Measurements from ENCODE around the gene CGRRF1.

Gene CGRRF1

GRCh38 chr14:54509546-54510501 is at the start of gene CGRRF1:
TSS of gene CGRRF1 (plus strand) at chr14:54509906. CDS start at chr14:54509960, 54 bp downstream.
- peak; percentile 99 for DNase-seq (ENCODE audit: low spot score)

DNA sequence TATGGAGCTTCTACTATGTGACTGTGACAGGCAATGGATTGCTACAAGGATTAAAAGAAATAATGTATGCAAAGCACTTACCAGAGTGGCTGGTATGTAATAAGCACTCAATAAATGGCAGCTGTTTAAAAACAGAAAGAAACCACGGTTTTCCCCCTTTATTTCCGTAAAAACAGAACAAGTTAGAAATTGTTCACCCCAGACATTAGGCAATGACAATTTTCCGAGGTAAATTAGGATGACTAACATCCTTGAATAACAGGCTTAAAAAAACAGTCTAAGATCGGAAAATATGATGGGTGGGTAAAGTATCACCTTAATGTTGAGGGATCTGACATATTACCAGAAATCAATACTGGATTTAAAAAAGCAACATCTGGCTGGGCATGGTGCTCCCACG is 47.7 kb upstream of the CGRRF1 start:
- DNase-seq (ENCODE audit: low spot score) = no peak

- peak; percentile 71 for DNase-seq (ENCODE audit: low spot score)
These were observed 44.1 kb upstream of the CGRRF1 start for GRCh38 chr14:54465654-54466053.

- DNase-seq (ENCODE audit: low spot score) = no peak
These were observed 42.4 kb upstream of the CGRRF1 start for GRCh38 chr14:54467280-54467679.

DNA sequence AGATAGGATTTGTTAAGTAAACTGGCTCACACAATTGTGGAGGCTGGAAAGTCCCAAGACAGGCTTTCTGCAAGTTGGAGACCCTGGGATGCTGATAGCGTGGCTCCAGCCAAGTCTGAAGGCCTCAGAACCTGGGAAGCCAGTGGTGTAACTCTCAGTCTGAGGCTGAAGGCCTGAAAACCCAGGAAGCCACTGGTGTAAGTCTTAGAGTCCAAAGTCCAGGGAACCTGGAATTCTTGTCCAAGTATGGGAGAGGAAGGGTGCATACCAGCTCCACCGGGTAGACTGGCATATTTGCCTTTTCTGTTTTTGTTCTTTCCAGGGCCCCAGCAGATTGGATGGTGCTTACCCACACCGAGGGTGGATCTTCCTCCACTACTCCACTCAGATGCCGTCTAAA is 39.0 kb upstream of the CGRRF1 start:
- DNase-seq (ENCODE audit: low spot score) = no peak

GRCh38 chr14:54471641-54472040 is 38.1 kb upstream of the CGRRF1 start:
- no peak for DNase-seq (ENCODE audit: low spot score)

DNA sequence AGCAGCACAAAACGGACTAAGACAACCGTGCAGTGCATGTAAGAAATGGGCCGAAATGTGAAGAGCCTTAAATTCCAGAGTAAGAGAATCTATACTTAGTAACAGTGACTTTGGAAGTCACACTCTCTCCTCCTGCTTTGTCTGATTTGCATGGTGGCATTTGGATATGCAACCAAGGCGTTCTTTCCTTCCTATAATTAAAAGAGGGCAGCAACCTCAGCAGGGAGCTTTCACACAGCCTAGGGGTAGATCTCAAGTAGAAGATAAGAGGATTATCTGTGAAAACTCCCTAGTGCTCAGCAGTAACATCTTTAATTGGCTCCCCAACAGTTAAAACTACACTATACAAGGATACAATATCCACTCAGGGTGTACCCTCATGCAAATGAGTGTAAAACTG is 37.4 kb upstream of the CGRRF1 start:
- DNase-seq (ENCODE audit: low spot score) = peak; percentile 76

DNA sequence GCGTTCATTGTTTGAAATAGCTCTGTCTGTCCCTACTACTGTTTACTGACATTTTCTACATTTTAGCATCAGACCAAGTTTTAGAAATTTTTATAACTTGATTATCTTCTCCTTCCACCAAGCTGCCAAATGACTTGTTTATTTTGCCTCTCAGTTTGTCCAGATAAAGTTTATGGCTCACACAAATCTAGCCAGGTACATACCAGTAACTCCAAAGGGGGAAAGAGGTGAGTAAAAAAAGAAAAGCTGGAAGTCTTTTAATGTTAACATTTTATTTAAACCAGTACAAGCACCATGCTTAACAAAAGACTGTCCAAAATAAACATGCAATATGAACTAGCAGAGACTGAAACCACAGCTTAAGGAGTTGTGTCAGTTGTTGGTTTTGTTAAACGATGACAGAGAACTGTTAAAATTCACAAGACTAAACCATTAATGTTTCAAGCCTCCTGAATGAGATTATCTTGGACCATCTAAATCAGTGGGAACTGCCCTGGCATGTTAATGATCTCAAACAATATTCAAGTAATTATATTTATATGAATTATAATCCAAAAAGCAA is 35.4 kb upstream of the CGRRF1 start:
- DNase-seq (ENCODE audit: low spot score) = no peak

DNA sequence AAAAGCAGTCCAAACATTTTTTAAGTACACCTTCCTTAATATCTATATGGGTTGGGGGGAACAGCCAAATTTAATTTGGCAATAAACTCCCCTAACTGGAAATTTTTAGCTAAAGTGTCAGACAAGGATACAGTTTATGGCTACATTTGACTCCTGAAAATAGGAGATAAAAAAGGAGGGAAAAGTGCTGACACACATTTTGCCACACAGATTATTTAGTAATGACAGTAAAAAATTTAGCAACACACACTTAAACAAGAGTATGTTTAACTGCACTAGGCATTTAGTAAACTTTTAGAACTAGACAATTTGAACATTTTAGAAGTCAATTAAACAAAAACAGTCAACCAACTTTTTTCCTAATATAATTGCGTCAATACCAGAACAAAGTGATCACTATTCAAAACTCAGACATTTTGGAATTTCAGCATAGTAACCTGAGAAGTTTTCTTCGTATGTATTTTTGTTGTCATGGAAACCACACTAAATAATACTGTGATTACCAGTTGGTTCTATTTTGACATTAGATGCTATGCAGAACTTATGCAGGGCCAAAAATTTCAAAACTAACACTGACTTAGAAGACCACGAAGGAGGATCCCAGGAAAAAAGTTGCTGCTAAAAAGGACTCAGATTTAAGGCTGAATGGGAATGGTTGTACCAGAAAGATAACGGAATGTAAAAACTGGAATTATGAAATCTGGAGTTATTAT is 34.4 kb upstream of the CGRRF1 start:
- no peak for DNase-seq (ENCODE audit: low spot score)

- DNase-seq (ENCODE audit: low spot score) = no peak
These were observed 33.8 kb upstream of the CGRRF1 start for GRCh38 chr14:54475911-54476310.

DNA sequence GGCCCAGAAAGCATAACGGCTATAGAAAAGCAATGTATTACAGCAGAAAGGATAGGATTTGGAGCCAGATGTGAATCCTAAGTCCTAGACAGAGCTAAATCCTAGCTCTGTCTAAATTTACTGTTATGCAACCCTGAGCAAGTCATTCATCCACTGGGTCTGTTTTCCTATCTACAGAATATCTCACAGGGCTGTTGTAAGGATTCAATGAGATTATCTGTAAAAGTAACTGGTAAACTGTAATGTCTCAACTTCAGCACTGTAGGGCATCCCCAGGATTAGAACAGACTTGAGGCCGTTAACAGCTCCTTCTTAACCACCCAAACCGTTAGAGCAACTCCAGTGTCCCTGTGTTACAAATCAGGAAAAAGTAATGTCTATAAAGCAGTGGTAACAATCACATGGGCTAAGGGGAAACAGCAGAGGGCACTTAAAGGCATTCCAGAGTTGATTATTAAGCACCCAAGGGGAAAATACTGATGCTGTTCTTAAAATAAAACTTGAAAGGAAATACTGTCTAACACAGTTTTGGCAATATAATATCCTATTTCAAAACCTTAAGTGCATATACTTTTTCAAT is 31.0 kb upstream of the CGRRF1 start:
- no peak for DNase-seq (ENCODE audit: low spot score)

GRCh38 chr14:54480830-54481562 is 28.7 kb upstream of the CGRRF1 start:
- DNase-seq (ENCODE audit: low spot score) = no peak

- DNase-seq (ENCODE audit: low spot score) = no peak
These were observed 28.0 kb upstream of the CGRRF1 start for GRCh38 chr14:54481695-54482094.

- no peak for DNase-seq (ENCODE audit: low spot score)
These were observed 26.5 kb upstream of the CGRRF1 start for GRCh38 chr14:54483073-54483745.

GRCh38 chr14:54483846-54484245 is 25.9 kb upstream of the CGRRF1 start:
- DNase-seq (ENCODE audit: low spot score) = no peak

DNA sequence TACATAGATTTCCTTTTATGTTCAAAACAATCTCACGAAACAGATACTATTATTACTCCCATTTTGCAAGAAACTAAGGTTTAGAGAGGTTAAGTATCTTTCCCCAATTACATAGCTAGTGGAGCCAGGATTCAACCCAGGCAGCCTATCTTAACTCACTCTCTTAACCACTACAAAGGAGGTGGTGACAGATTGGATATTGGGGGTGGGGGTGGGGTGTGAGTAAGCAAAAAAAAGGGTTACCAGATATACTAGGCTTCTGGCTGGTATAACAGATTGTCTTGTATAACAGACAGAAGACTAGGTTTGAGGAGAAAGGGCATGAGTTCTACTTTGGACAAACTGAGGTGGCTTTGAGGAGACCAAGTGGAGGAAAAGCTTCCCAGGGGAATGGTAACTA is 23.0 kb upstream of the CGRRF1 start:
- no peak for DNase-seq (ENCODE audit: low spot score)

DNA sequence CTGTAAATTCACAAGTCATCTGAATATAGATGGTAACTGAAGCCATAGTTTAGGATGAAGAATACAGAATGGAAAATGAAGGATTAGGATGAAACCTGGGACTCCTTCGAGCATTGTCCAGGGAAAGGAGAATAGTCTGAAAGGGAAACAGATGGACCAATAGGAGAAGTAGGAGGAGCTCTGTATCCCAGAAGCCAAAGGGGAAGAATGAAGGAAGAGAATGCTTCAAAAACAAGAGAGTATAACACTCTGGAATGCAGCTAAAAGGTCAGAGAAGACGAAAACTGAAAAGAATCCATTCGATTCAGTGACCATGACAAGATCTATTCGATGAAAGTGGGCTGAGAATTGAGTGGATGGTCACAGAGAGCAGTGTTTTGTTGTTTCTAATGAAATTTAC is 21.9 kb upstream of the CGRRF1 start:
- DNase-seq (ENCODE audit: low spot score) = peak; percentile 46

- DNase-seq (ENCODE audit: low spot score) = no peak
These were observed 21.4 kb upstream of the CGRRF1 start for GRCh38 chr14:54488318-54488645.

- peak; percentile 94 for DNase-seq (ENCODE audit: low spot score)
These were observed 20.9 kb upstream of the CGRRF1 start, which contains the start of gene GMFB for GRCh38 chr14:54488646-54489317. TSS of gene GMFB (minus strand) at chr14:54488980. CDS start at chr14:54488927, 53 bp downstream.

DNA sequence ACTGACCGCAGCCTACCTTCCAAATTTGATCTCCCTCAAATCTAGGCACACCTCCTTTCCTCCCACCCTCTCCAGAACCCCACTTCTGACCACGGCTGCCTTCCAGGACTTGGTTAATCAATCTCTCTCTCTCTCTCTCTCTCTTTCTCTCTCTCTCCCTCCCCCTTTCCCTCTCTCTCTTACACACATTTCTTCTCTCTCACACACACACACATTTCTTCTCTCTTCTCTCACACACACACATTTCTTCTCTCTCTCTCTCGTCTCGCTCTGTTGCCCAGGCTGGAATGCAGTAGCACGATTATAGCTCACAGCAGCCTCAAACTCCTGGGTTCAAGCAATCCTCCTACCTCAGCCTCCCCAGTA is 20.4 kb upstream of the CGRRF1 start:
- no peak for DNase-seq (ENCODE audit: low spot score)

Data from D341Med (cell line).